ENCODE data around the gene CARHSP1. TPM values are rescaled to one million over a fixed set of nuclear protein-coding genes. Genes with fewer than 3 reads are reported as not detected.
"Not testable (repeated sequence)": the region's sequence is repeated elsewhere in the genome, so short reads cannot be mapped to it uniquely, and the experiment has no call there.

The CARHSP1 gene
- total RNA-seq, 1 donor from 2014 or later, result 23.9 TPM

- Histone ChIP-seq H3K27ac (replicated peaks) (no peak within 1 kb of the TSS), H3K9me3 (replicated peaks) (no peaks in the 10 kb centered on the region), H3K4me3 (no peak within 1 kb of the TSS), H3K36me3 (no peaks in the 10 kb centered on the region), H3K4me1 (peaks cover 19% of the 10 kb centered on the region), H3K27me3 (ENCODE audit: low read depth) (peaks cover 23% of the 10 kb centered on the region)
- TF ChIP-seq CTCF (IDR thresholded peaks at IDR 0.05; ENCODE audit: borderline replicate concordance), result no peak
- intact Hi-C loops (cut with micrococcal nuclease), result loop anchor here (5.0 to 10.0 kb wide), 2 partner anchors 227 to 310 kb away; no protein-coding TSS in a partner anchor
- no peak for DNase-seq
Observed at GRCh38 chr16:8882041-8882617, 13.3 kb upstream of the CARHSP1 start, which contains the start of gene LITAFD. Gene LITAFD (plus strand): TSS chr16:8882351. CDS start chr16:8884356, 2,005 bp downstream.

- Histone ChIP-seq H3K9me3 (replicated peaks) (no peaks in the 10 kb centered on the region), H3K4me1 (peaks cover 12% of the 10 kb centered on the region), H3K36me3 (no peaks in the 10 kb centered on the region), H3K27ac (replicated peaks) (no peak overlapping the region), H3K4me3 (no peak overlapping the region), H3K27me3 (ENCODE audit: low read depth) (peaks cover 23% of the 10 kb centered on the region)
- no peak for TF ChIP-seq CTCF (IDR thresholded peaks at IDR 0.05; ENCODE audit: borderline replicate concordance)
- no peak for DNase-seq
- intact Hi-C loops (cut with micrococcal nuclease), result loop anchor here (5.0 to 10.0 kb wide), 2 partner anchors 226 to 309 kb away; no protein-coding TSS in a partner anchor
Observed at GRCh38 chr16:8880839-8881510, 12.2 kb upstream of the CARHSP1 start.

GRCh38 chr16:8878523-8878911 lies 9.7 kb upstream of the CARHSP1 start:
- H3K27me3 ChIP-seq (ENCODE audit: low read depth), result peaks cover 23% of the 10 kb centered on the region
- no peak for DNase-seq
- H3K27ac ChIP-seq (replicated peaks), result no peak overlapping the region
- intact Hi-C loops (cut with micrococcal nuclease), result no loop called here
- H3K4me1 ChIP-seq, result peaks cover 3% of the 10 kb centered on the region
- no peaks in the 10 kb centered on the region for H3K36me3 ChIP-seq
- TF ChIP-seq CTCF (IDR thresholded peaks at IDR 0.05; ENCODE audit: borderline replicate concordance), result no peak
- H3K4me3 ChIP-seq, result no peak overlapping the region
- H3K9me3 ChIP-seq (replicated peaks), result no peaks in the 10 kb centered on the region

- Histone ChIP-seq H3K4me1 (peaks cover 3% of the 10 kb centered on the region), H3K27me3 (ENCODE audit: low read depth) (peaks cover 18% of the 10 kb centered on the region), H3K4me3 (no peak overlapping the region), H3K27ac (replicated peaks) (no peak overlapping the region), H3K36me3 (no peaks in the 10 kb centered on the region), H3K9me3 (replicated peaks) (no peaks in the 10 kb centered on the region)
- no peak for TF ChIP-seq CTCF (IDR thresholded peaks at IDR 0.05; ENCODE audit: borderline replicate concordance)
- intact Hi-C loops (cut with micrococcal nuclease), result no loop called here
- no peak for DNase-seq
Observed at GRCh38 chr16:8877894-8878522, 9.2 kb upstream of the CARHSP1 start.

- H3K4me3 ChIP-seq; H3K9me3 ChIP-seq (replicated peaks); H3K4me1 ChIP-seq; H3K36me3 ChIP-seq; H3K27ac ChIP-seq (replicated peaks); intact Hi-C loops (cut with micrococcal nuclease); DNase-seq; H3K27me3 ChIP-seq (ENCODE audit: low read depth): not testable (repeated sequence)
Observed at GRCh38 chr16:8875317-8875716, 6.5 kb upstream of the CARHSP1 start.

GRCh38 chr16:8874388-8874787 lies 5.6 kb upstream of the CARHSP1 start:
- no peak for DNase-seq
- Histone ChIP-seq H3K36me3 (no peaks in the 10 kb centered on the region), H3K4me3 (no peak overlapping the region), H3K4me1 (peaks cover 2% of the 10 kb centered on the region), H3K27me3 (ENCODE audit: low read depth) (no peaks in the 10 kb centered on the region), H3K27ac (replicated peaks) (no peak overlapping the region), H3K9me3 (replicated peaks) (no peaks in the 10 kb centered on the region)
- intact Hi-C loops (cut with micrococcal nuclease), result no loop called here
- TF ChIP-seq CTCF (IDR thresholded peaks at IDR 0.05; ENCODE audit: borderline replicate concordance), result no peak

GRCh38 chr16:8873866-8874195 lies 5.0 kb upstream of the CARHSP1 start:
- H3K27ac ChIP-seq (replicated peaks); H3K27me3 ChIP-seq (ENCODE audit: low read depth); intact Hi-C loops (cut with micrococcal nuclease); DNase-seq; H3K4me3 ChIP-seq; H3K9me3 ChIP-seq (replicated peaks); H3K36me3 ChIP-seq; H3K4me1 ChIP-seq: not testable (repeated sequence)
